Endodermal cell (in vitro differentiated cells): ENCODE measurements around the gene FREY1. TPM values are rescaled to one million over a fixed set of nuclear protein-coding genes. Genes with fewer than 3 reads are reported as not detected.

Source experiments
- DNase-seq: peaks from one replicate; pipeline ENCODE4 v3.0.0-alpha.2; 2017
- H3K27ac ChIP-seq: 2 replicates; pipeline ENCODE4 v1.5.1; 2013; ENCODE audit warnings: mild to moderate bottlenecking, low read depth, low read length, moderate library complexity
- H3K27me3 ChIP-seq: 2 replicates; pipeline ENCODE4 v1.6.1; 2013; ENCODE audit warnings: mild to moderate bottlenecking, low read length, moderate library complexity; ENCODE audit not compliant: insufficient read depth, control insufficient read depth, poor library complexity, severe bottlenecking
- H3K36me3 ChIP-seq: 2 replicates; pipeline ENCODE4 v1.7.0; 2013; ENCODE audit warnings: mild to moderate bottlenecking, low read length, moderate library complexity; ENCODE audit not compliant: control insufficient read depth, insufficient read depth
- H3K4me1 ChIP-seq: one replicate; pipeline ENCODE4 v1.7.0; 2013; ENCODE audit warnings: low read length; ENCODE audit not compliant: control insufficient read depth, insufficient read depth
- H3K4me3 ChIP-seq: 2 replicates; pipeline ENCODE4 v1.5.1; 2013; ENCODE audit warnings: mild to moderate bottlenecking, low read length, moderate library complexity
- H3K9ac ChIP-seq: 2 replicates; pipeline ENCODE4 v1.6.1; 2013; ENCODE audit warnings: mild to moderate bottlenecking, low read length, moderate library complexity; ENCODE audit not compliant: poor library complexity, severe bottlenecking; ENCODE audit errors: extremely low read depth
- H3K9me3 ChIP-seq: 2 replicates; pipeline ENCODE4 v1.6.1; 2013; ENCODE audit warnings: mild to moderate bottlenecking, low read length, moderate library complexity; ENCODE audit not compliant: control insufficient read depth
- H3K27ac Mint-ChIP-seq: 2 replicates; pipeline ENCODE4 v1.8.0; 2020; ENCODE audit warnings: mixed read lengths
- H3K27me3 Mint-ChIP-seq: 2 replicates; pipeline ENCODE4 v1.8.0; 2021; ENCODE audit warnings: mild to moderate bottlenecking, mixed read lengths; ENCODE audit not compliant: insufficient read depth
- H3K36me3 Mint-ChIP-seq: 2 replicates; pipeline ENCODE4 v1.8.0; 2020; ENCODE audit warnings: low read depth, mixed read lengths
- H3K4me1 Mint-ChIP-seq: 2 replicates; pipeline ENCODE4 v1.8.0; 2020; ENCODE audit warnings: mixed read lengths
- H3K4me3 Mint-ChIP-seq: 2 replicates; pipeline ENCODE4 v1.8.0; 2020; ENCODE audit warnings: mild to moderate bottlenecking, moderate library complexity, mixed read lengths
- H3K9me3 Mint-ChIP-seq: 2 replicates; pipeline ENCODE4 v1.8.0; 2020; ENCODE audit warnings: mild to moderate bottlenecking, mixed read lengths
- CTCF ChIP-seq: fragments of 200-600 bp; sonication (generic); conservative IDR thresholded peaks from 2 replicates; pipeline ENCODE4 v1.5.0; 2021; ENCODE audit warnings: antibody characterized with exemption, mild to moderate bottlenecking
- WGBS, 2 experiments: methylation state at CpG; one replicate each; pipeline versions ENCODE4 v1.1.5 to v1.1.7; 2013; ENCODE audit warnings: missing lambda C conversion rate in 2 of 2, mixed read lengths in 1 of 2; ENCODE audit not compliant: insufficient coverage in 1 of 2, insufficient read length in 1 of 2; 5-methylcytosine and 5-hydroxymethylcytosine counted together
- total RNA-seq, 2 donors: library from RNA; stranded (reverse); fragmentation: NEBNext Ultra II Directional in 1 of 2; extraction: Animal tissue kit (Norgen Biotek cat#: 25700) in 1 of 2; gene quantifications; 2 replicates in 1 of 2; 3 replicates in 1 of 2; pipeline ENCODE4 v1.2.1, GENCODE V29; 2021

The FREY1 gene
- total RNA-seq, 2 donors from 2014 or later: 1.1 to 1.5 TPM

- no peaks in the 10 kb centered on the region for H3K27me3 ChIP-seq
- Mint-ChIP-seq H3K4me3 (no peak overlapping the region), H3K27me3 (no peaks in the 10 kb centered on the region), H3K36me3 (peaks cover 10% of the 10 kb centered on the region), H3K9me3 (no peaks in the 10 kb centered on the region), H3K27ac (no peak overlapping the region), H3K4me1 (peaks cover 13% of the 10 kb centered on the region)
- TF ChIP-seq CTCF: no peak
- 87 to 100% methylated on average over 3 of the region's 3 CpGs for WGBS, 2 experiments
- H3K27ac ChIP-seq: no peak overlapping the region
- DNase-seq: no peak
- peaks cover 47% of the 10 kb centered on the region for H3K36me3 ChIP-seq
- H3K4me3 ChIP-seq: no peak overlapping the region
- H3K9me3 ChIP-seq: no peaks in the 10 kb centered on the region
- no peak overlapping the region for H3K9ac ChIP-seq
- peaks cover 5% of the 10 kb centered on the region for H3K4me1 ChIP-seq
Observed at GRCh38 chr11:45877845-45878244, 29.2 kb downstream of the FREY1 start.

GRCh38 chr11:45877221-45877620 is 29.9 kb downstream of the FREY1 start:
- no peaks in the 10 kb centered on the region for H3K9me3 ChIP-seq
- Mint-ChIP-seq H3K4me3 (no peak overlapping the region), H3K27me3 (no peaks in the 10 kb centered on the region), H3K27ac (no peak overlapping the region), H3K4me1 (peaks cover 13% of the 10 kb centered on the region), H3K9me3 (no peaks in the 10 kb centered on the region), H3K36me3 (peaks cover 10% of the 10 kb centered on the region)
- H3K27ac ChIP-seq: no peak overlapping the region
- peaks cover 48% of the 10 kb centered on the region for H3K36me3 ChIP-seq
- peaks cover 5% of the 10 kb centered on the region for H3K4me1 ChIP-seq
- no peak for DNase-seq
- TF ChIP-seq CTCF: no peak
- WGBS, 2 experiments: 95 to 98% methylated on average over 6 to 8 of the region's 8 CpGs
- H3K27me3 ChIP-seq: no peaks in the 10 kb centered on the region
- no peak overlapping the region for H3K9ac ChIP-seq
- H3K4me3 ChIP-seq: no peak overlapping the region

- peaks cover 13% of the 10 kb centered on the region for H3K4me1 Mint-ChIP-seq
- 49 to 58% methylated on average over 5 to 6 of the region's 6 CpGs for WGBS, 2 experiments
- no peaks in the 10 kb centered on the region for H3K27me3 ChIP-seq
- H3K27ac ChIP-seq: no peak overlapping the region
- peaks cover 52% of the 10 kb centered on the region for H3K36me3 ChIP-seq
- no peak overlapping the region for H3K9ac ChIP-seq
- TF ChIP-seq CTCF: no peak
- peaks cover 5% of the 10 kb centered on the region for H3K4me1 ChIP-seq
- H3K27me3 Mint-ChIP-seq: no peaks in the 10 kb centered on the region
- H3K4me3 Mint-ChIP-seq: no peak overlapping the region
- DNase-seq: no peak
- peaks cover 11% of the 10 kb centered on the region for H3K36me3 Mint-ChIP-seq
- no peaks in the 10 kb centered on the region for H3K9me3 Mint-ChIP-seq
- no peak overlapping the region for H3K4me3 ChIP-seq
- H3K9me3 ChIP-seq: no peaks in the 10 kb centered on the region
- H3K27ac Mint-ChIP-seq: no peak overlapping the region
Observed at GRCh38 chr11:45876401-45876800, 30.7 kb downstream of the FREY1 start.
